ENCODE data around the gene SPATA17. TPM values are rescaled to one million over a fixed set of nuclear protein-coding genes. Genes with fewer than 3 reads are reported as not detected.

The SPATA17 gene
- total RNA-seq, 4 donors from 2014 or later = 0.52 to 2.4 TPM; not detected in 2

- Histone ChIP-seq H3K27ac (no peak overlapping the region), H3K27me3 (no peaks in the 10 kb centered on the region), H3K4me1 (no peaks in the 10 kb centered on the region), H3K36me3 (no peaks in the 10 kb centered on the region), H3K4me3 (no peak overlapping the region), H3K9me3 (no peaks in the 10 kb centered on the region)
- DNase-seq = no peak
- intact Hi-C loops (cut with DNase I; ENCODE audit: low total_unique reads) = no loop called here
- TF ChIP-seq CTCF (IDR thresholded peaks at IDR 0.05) = no peak
- TF ChIP-seq POLR2A (IDR thresholded peaks at IDR 0.05) = no peak
Measured at GRCh38 chr1:217911908-217912307, 280.8 kb downstream of the SPATA17 start.

GRCh38 chr1:217917281-217917887 lies 286.2 kb downstream of the SPATA17 start:
- Histone ChIP-seq H3K9me3 (no peaks in the 10 kb centered on the region), H3K27ac (no peak overlapping the region), H3K27me3 (no peaks in the 10 kb centered on the region), H3K36me3 (no peaks in the 10 kb centered on the region), H3K4me1 (no peaks in the 10 kb centered on the region), H3K4me3 (no peak overlapping the region)
- TF ChIP-seq POLR2A (IDR thresholded peaks at IDR 0.05) (no peak), CTCF (IDR thresholded peaks at IDR 0.05) (no peak)
- DNase-seq = no peak
- intact Hi-C loops (cut with DNase I; ENCODE audit: low total_unique reads) = no loop called here

GRCh38 chr1:217919683-217920388 lies 288.7 kb downstream of the SPATA17 start:
- no peak for DNase-seq
- Histone ChIP-seq H3K4me1 (no peaks in the 10 kb centered on the region), H3K9me3 (no peaks in the 10 kb centered on the region)

More at GRCh38 chr1:217919683-217920388, 288.7 kb downstream of the SPATA17 start:
- no peak for TF ChIP-seq POLR2A (IDR thresholded peaks at IDR 0.05)
- TF ChIP-seq CTCF (IDR thresholded peaks at IDR 0.05) = no peak
- H3K4me3 ChIP-seq = no peak overlapping the region
- H3K27me3 ChIP-seq = no peaks in the 10 kb centered on the region
- intact Hi-C loops (cut with DNase I; ENCODE audit: low total_unique reads) = no loop called here
- no peaks in the 10 kb centered on the region for H3K36me3 ChIP-seq
- H3K27ac ChIP-seq = no peak overlapping the region

Small RNA genes within 50 kb of the gene (small RNA-seq; reads per million reads assigned to genes)
- gene UBBP2 = not detected

Other genes with a start within 250 kb of the SPATA17 start
- gene GPATCH2, start 254 bp upstream of the SPATA17 start, total RNA-seq = 10 to 100 TPM; 13.1 to 50.3 (median 19.2) TPM

Data from uterus (tissue), 4 donors.